ENCODE data around the gene WEE2.
"Not testable (repeated sequence)": the region's sequence is repeated elsewhere in the genome, so short reads cannot be mapped to it uniquely, and the experiment has no call there.

WEE2 gene

GRCh38 chr7:141688043-141688442 lies 20.1 kb upstream of the WEE2 start:
- H3K4me3 ChIP-seq (ENCODE audit: low read depth, low read length), result no peak overlapping the region
- no peak for DNase-seq (ENCODE audit: low read depth)
- TF ChIP-seq CTCF (IDR thresholded peaks at IDR 0.05; ENCODE audit: insufficient read depth, low read depth, low read length, missing control alignments), result no peak

DNA sequence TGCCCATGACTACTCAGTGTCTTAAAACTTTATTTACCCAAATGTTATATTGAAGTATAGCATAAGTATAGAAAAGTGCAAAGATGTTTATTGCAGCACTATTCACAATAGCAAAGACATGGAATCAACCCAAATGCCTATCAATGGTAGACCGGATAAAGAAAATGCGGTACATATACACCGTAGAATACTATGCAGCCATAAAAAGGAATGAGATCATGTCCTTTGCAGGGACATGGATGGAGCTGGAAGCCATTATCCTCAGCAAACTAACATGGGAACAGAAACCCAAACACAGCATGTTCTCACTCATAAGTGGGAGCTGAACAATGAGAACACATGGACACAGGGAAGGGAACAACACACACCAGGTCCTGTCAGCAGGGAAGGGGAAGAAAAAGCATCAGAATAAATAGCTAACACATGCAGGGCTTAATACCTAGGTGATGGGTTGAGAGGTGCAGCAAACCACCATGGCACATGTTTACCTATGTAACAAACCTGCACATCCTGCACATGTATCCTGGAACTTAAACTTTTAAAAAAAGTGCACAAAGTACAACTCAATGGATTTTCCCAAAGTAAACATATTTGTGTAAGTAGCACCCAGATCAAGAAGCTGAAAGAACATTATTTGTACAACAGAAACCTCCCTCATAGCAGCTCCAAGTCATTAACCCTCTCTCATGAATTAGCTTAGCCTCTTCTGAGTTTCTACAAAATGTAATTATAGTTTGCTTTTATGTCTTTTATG lies 18.9 kb upstream of the WEE2 start:
- not testable (repeated sequence) for H3K4me3 ChIP-seq (ENCODE audit: low read depth, low read length)

DNA sequence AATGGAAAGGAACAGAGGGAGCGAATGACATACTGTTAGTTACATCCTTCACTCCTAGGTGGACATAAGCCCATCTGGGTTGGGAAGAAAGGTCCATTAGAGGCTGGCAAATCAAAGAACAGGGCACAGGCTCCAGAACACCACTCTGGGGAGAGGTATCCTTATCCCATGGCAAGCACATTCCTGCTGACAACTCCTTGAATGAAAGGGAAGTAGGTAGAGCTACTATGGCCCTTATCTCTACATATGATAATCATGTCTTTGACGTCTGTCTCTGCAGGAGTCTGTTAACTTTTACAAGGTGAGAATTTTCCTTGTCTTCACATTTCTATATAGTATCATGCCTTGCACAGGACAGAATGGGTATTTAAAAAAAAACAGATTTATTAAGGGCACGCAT lies 16.6 kb upstream of the WEE2 start:
- DNase-seq (ENCODE audit: low read depth), result no peak
- no peak for TF ChIP-seq CTCF (IDR thresholded peaks at IDR 0.05; ENCODE audit: insufficient read depth, low read depth, low read length, missing control alignments)
- no peak overlapping the region for H3K4me3 ChIP-seq (ENCODE audit: low read depth, low read length)

More for the DNA sequence above, 18.9 kb upstream of the WEE2 start:
- DNase-seq (ENCODE audit: low read depth), result not testable (repeated sequence)

DNA sequence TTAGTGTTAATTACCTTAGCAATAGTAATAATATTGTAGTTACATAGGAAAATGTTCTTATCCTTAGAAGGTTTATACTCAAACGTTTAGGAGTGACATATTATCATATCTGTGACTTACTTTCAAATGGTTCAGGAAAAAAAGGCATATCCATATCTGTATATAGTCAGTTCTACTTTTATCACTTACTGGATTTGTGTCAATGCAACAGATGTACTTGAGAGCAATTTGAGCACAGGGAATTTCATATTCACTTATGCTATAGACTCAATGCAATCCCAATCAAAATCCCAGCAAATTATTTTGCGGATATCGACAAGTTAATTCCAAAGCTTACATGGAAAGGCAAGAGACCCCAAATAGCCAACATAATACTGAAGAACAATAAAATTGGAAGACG lies 16.2 kb upstream of the WEE2 start:
- H3K4me3 ChIP-seq (ENCODE audit: low read depth, low read length), result no peak overlapping the region
- TF ChIP-seq CTCF (IDR thresholded peaks at IDR 0.05; ENCODE audit: insufficient read depth, low read depth, low read length, missing control alignments), result no peak
- DNase-seq (ENCODE audit: low read depth), result no peak

DNA sequence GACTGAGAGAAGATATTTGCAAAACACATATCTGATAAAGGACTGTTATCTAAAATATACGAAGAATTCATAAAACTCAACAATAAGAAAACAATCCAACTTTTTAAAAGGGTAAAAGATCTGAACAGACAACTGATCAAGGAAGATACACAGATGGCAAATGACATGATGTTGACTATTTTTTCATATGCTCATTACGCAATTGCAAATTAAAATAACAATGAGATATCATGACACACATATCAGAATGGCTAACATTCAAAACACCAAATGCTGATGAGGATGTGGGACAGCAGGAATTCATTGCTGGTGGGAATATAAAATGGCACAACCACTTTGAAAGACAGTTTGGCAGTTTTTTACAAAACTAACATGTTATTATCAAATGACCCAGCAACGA lies 15.1 kb upstream of the WEE2 start:
- no peak for DNase-seq (ENCODE audit: low read depth)
- H3K4me3 ChIP-seq (ENCODE audit: low read depth, low read length), result no peak overlapping the region
- no peak for TF ChIP-seq CTCF (IDR thresholded peaks at IDR 0.05; ENCODE audit: insufficient read depth, low read depth, low read length, missing control alignments)

GRCh38 chr7:141695803-141696289 lies 12.3 kb upstream of the WEE2 start:
- DNase-seq (ENCODE audit: low read depth), result no peak
- no peak for TF ChIP-seq CTCF (IDR thresholded peaks at IDR 0.05; ENCODE audit: insufficient read depth, low read depth, low read length, missing control alignments)
- no peak overlapping the region for H3K4me3 ChIP-seq (ENCODE audit: low read depth, low read length)

- TF ChIP-seq CTCF (IDR thresholded peaks at IDR 0.05; ENCODE audit: insufficient read depth, low read depth, low read length, missing control alignments), result no peak
- no peak for DNase-seq (ENCODE audit: low read depth)
- no peak overlapping the region for H3K4me3 ChIP-seq (ENCODE audit: low read depth, low read length)
These were observed 11.8 kb upstream of the WEE2 start for GRCh38 chr7:141696348-141696747.
